HepG2 (cell line): ENCODE results near the gene ST7L. TPM values are rescaled to one million over a fixed set of nuclear protein-coding genes. Genes with fewer than 3 reads are reported as not detected.
A peak's percentile ranks its signal among the peaks of the same experiment; 100 is the strongest.

Experiments
- ATAD3A ChIP-seq: sonication (generic); formaldehyde crosslinking; IDR thresholded peaks from 2 replicates; pipeline ENCODE4 v1.4.0; 2020; ENCODE audit warnings: missing genetic modification reagents
- CREB1 ChIP-seq, 2 experiments: fragments of 450-650 bp in 1 of 2; IDR thresholded peaks; 2 replicates each; pipeline ENCODE4 v1.6.1; 2016 to 2017; ENCODE audit warnings: control low read depth in 1 of 2, mild to moderate bottlenecking in 1 of 2, missing compliant biosample characterization in 1 of 2, missing genetic modification characterization in 1 of 2
- ETV6 ChIP-seq: sonication (generic); formaldehyde crosslinking; conservative IDR thresholded peaks from 2 replicates; pipeline ENCODE4 v1.4.0; 2020; ENCODE audit warnings: missing genetic modification reagents
- GABPB1 ChIP-seq: IDR thresholded peaks from 2 replicates; pipeline ENCODE4 v1.6.1; 2016; ENCODE audit warnings: mild to moderate bottlenecking, missing genetic modification reagents, moderate library complexity, missing compliant biosample characterization
- IKZF1 ChIP-seq: fragments of 450-650 bp; IDR thresholded peaks from 2 replicates; pipeline ENCODE4 v1.7.1; 2016
- MAFF ChIP-seq: IDR thresholded peaks from 2 replicates; pipeline ENCODE4 v1.6.1; 2011; ENCODE audit warnings: low read depth, low read length, improper control_type of control experiment
- MLXIP ChIP-seq: sonication (generic); formaldehyde crosslinking; IDR thresholded peaks from 2 replicates; pipeline ENCODE4 v1.9.0; 2021; ENCODE audit warnings: missing genetic modification reagents, borderline replicate concordance
- MXD1 ChIP-seq: sonication (generic); formaldehyde crosslinking; IDR thresholded peaks from 2 replicates; pipeline ENCODE4 v1.4.0; 2020; ENCODE audit warnings: mild to moderate bottlenecking, missing genetic modification reagents
- NR1H2 ChIP-seq: sonication (generic); formaldehyde crosslinking; IDR thresholded peaks from 2 replicates; pipeline ENCODE4 v1.8.1; 2022; ENCODE audit warnings: low read depth, missing genetic modification reagents, borderline replicate concordance
- RERE ChIP-seq: IDR thresholded peaks from 2 replicates; pipeline ENCODE4 v1.6.1; 2016; ENCODE audit warnings: low read depth, missing genetic modification reagents, missing compliant biosample characterization
- RFX1 ChIP-seq: fragments of 450-650 bp; IDR thresholded peaks from 2 replicates; pipeline ENCODE4 v1.6.1; 2017
- SNAPC5 ChIP-seq: sonication (generic); formaldehyde crosslinking; IDR thresholded peaks from 2 replicates; pipeline ENCODE4 v1.8.1; 2023; ENCODE audit warnings: mild to moderate bottlenecking, missing genetic modification reagents, borderline replicate concordance
- ZBTB34 ChIP-seq: sonication (generic); formaldehyde crosslinking; IDR thresholded peaks from 2 replicates; pipeline ENCODE4 v1.8.0; 2022; ENCODE audit warnings: mild to moderate bottlenecking, missing genetic modification reagents
- ZNF18 ChIP-seq: sonication (generic); formaldehyde crosslinking; IDR thresholded peaks from 2 replicates; pipeline ENCODE4 v1.8.0; 2022; ENCODE audit warnings: mild to moderate bottlenecking, missing genetic modification reagents; ENCODE audit not compliant: insufficient replicate concordance
- ZNF234 ChIP-seq: sonication (generic); formaldehyde crosslinking; conservative IDR thresholded peaks from 2 replicates; pipeline ENCODE4 v1.5.1; 2020; ENCODE audit warnings: mild to moderate bottlenecking, missing genetic modification reagents
- ZNF350 ChIP-seq: sonication (generic); formaldehyde crosslinking; IDR thresholded peaks from 2 replicates; pipeline ENCODE4 v1.4.0; 2020; ENCODE audit warnings: mild to moderate bottlenecking, low read depth, missing genetic modification reagents, borderline replicate concordance
- polyA plus RNA-seq, 8 experiments: library from polyadenylated mRNA; depleted of rRNA in 3 of 8; stranded (reverse) in 7 of 8; unstranded in 1 of 8; fragments of >200 nt; fragmentation: Illumina TruSeq in 4 of 8; extraction: Trizol in 4 of 8; gene quantifications; 2 replicates each; pipeline versions ENCODE4 v1.2.1 to v1.2.3, GENCODE V29; 2011 to 2016; ENCODE audit warnings: low read depth in 4 of 8, missing spikeins in 1 of 8, mixed read lengths in 1 of 8; ENCODE audit not compliant: insufficient read depth in 1 of 8
- total RNA-seq, 5 experiments: library from RNA; depleted of rRNA; stranded (reverse); fragments of >200 nt; fragmentation: Illumina TruSeq; extraction: Trizol; gene quantifications; 2 replicates each; pipeline ENCODE4 v1.2.3, GENCODE V29; 2016; ENCODE audit warnings: low read depth in 1 of 5

ST7L gene
- total and polyA plus RNA-seq, 2 of the 13 experiments (the other 11 are each of a cell fraction or from before 2014, with no cell fraction given): 8.6 to 19.9 TPM

- no peak for TF ChIP-seq ZNF234
- TF ChIP-seq MLXIP: 0 out of 2 replicates have a peak, but pooled peaks have one; percentile 30
- no peak for TF ChIP-seq RERE (CRISPR knock-in tag)
- TF ChIP-seq GABPB1: peak; percentile 87
- TF ChIP-seq RFX1: no peak
- no peak; the same call in 1 of the 2 replicates for TF ChIP-seq SNAPC5 (CRISPR knock-in tag)
- no peak for TF ChIP-seq MAFF
- TF ChIP-seq ZBTB34 (CRISPR knock-in tag): no peak
- no peak for TF ChIP-seq NR1H2 (CRISPR knock-in tag)
- TF ChIP-seq ZNF18 (CRISPR knock-in tag): no peak
- TF ChIP-seq MXD1 (CRISPR knock-in tag): peak; percentile 26; the same call in 1 of the 2 replicates
- no peak for TF ChIP-seq CREB1 (IDR thresholded peaks at IDR 0.05)
- no peak for TF ChIP-seq CREB1 (CRISPR knock-in tag; IDR thresholded peaks at IDR 0.05)
- TF ChIP-seq ZNF350 (CRISPR knock-in tag): 0 out of 2 replicates have a peak, but pooled peaks have one; percentile 20
- TF ChIP-seq IKZF1: no peak
- no peak for TF ChIP-seq ETV6 (CRISPR knock-in tag)
- no peak for TF ChIP-seq ATAD3A (CRISPR knock-in tag)
Measured at GRCh38 chr1:112618721-112619517, at the start of gene ST7L (continued).
